ENCODE data around the gene SMIM7. TPM values are rescaled to one million over a fixed set of nuclear protein-coding genes. Genes with fewer than 3 reads are reported as not detected.

SMIM7 gene
- total and polyA plus RNA-seq, 2 of the 13 experiments (the other 11 are each of a cell fraction or from before 2014, with no cell fraction given) = 55.7 to 74.9 TPM

GRCh38 chr19:16659832-16660708 lies at the start of gene SMIM7 (continued):
- no peak; the same call in 1 of the 2 replicates for TF ChIP-seq CEBPZ (IDR thresholded peaks at IDR 0.05; ENCODE audit: low read length)
- peak; percentile 67; the same call in 1 of the 2 replicates for TF ChIP-seq STAT6 (CRISPR knock-in tag; IDR thresholded peaks at IDR 0.05; ENCODE audit: borderline replicate concordance)
- peak; percentile 80; the same call in 1 of the 2 replicates for TF ChIP-seq KAT7 (CRISPR knock-in tag; IDR thresholded peaks at IDR 0.05; ENCODE audit: borderline replicate concordance)
- TF ChIP-seq ZFP82 (CRISPR knock-in tag; IDR thresholded peaks at IDR 0.05; ENCODE audit: borderline replicate concordance) = no peak
- no peak for TF ChIP-seq ZNF503 (CRISPR knock-in tag; IDR thresholded peaks at IDR 0.05)
- TF ChIP-seq AHDC1 (CRISPR knock-in tag; IDR thresholded peaks at IDR 0.05; ENCODE audit: borderline replicate concordance) = no peak
- TF ChIP-seq SP140L (CRISPR knock-in tag; IDR thresholded peaks at IDR 0.05; ENCODE audit: borderline replicate concordance) = no peak
- TF ChIP-seq EEA1 (CRISPR knock-in tag; IDR thresholded peaks at IDR 0.05; ENCODE audit: borderline replicate concordance) = no peak
- TF ChIP-seq ZNF264 (CRISPR knock-in tag; IDR thresholded peaks at IDR 0.05) = peak; percentile 48; the same call in 1 of the 2 replicates
- TF ChIP-seq DDIT3 (CRISPR knock-in tag; IDR thresholded peaks at IDR 0.05) = no peak
- TF ChIP-seq ZC3H4 (CRISPR knock-in tag; IDR thresholded peaks at IDR 0.05; ENCODE audit: borderline replicate concordance) = no peak
- no peak for TF ChIP-seq ZNF292 (CRISPR knock-in tag; IDR thresholded peaks at IDR 0.05; ENCODE audit: borderline replicate concordance, low read depth)
- TF ChIP-seq ZNF24 (IDR thresholded peaks at IDR 0.05) = no peak
